AG10803 (cell line): ENCODE data around the gene ARRDC3.

ENCODE experiments used
- DNase-seq: peaks from one replicate; pipeline ENCODE4 v3.0.0; 2010; ENCODE audit warnings: low read depth
- H3K4me3 ChIP-seq: 2 replicates; pipeline ENCODE4 v1.5.1; 2011; ENCODE audit warnings: mild to moderate bottlenecking, low read length, control low read depth
- TF ChIP-seq, protein P1 (sequence below): conservative IDR thresholded peaks from 2 replicates; pipeline ENCODE4 v1.5.1; 2011; ENCODE audit warnings: mild to moderate bottlenecking, low read length, control low read depth, inconsistent platforms

Gene ARRDC3

DNA sequence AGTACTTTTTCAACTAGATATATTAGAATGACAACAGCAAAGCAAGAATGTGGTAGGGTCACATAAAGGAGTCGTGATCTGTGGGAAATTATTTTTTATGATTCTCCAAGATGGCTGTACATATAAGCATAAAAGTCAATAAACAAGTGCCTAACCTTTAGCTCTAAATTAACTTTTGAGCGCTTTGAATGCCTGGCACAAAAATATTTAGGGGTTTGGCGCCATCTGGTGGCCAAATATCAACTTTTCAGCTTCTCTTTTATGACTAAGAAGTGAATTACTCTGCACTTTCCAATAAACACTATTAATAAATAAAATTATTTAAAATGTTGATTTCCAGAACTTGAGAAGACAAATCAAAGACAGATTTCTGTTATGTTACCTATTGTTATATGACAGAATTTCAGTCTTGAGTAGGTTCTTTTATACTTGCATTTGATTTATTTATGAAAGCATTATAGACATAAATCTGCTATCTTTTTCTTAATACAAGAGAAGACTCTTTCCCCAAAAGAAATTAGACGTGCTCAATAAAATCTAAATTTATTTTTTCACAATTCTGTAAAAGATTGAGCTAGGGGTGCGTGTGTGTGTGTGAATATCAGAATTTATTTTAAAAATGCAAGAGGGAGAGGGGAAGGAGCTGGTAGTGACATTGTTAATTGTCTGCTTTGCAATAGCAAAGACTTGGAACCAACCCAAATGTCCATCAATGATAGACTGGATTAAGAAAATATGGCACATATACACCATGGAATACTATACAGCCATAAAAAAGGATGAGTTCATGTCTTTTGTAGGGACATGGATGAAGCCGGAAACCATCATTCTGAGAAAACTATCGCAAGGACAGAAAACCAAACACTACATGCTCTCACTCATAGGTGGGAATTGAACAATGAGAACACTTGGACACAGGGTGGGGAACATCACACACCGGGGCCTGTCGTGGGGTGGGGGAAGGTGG lies 36.7 kb upstream of the ARRDC3 start:
- peak; percentile 61 for DNase-seq
- no peak overlapping the region for H3K4me3 ChIP-seq
- TF ChIP-seq, protein P1, sequence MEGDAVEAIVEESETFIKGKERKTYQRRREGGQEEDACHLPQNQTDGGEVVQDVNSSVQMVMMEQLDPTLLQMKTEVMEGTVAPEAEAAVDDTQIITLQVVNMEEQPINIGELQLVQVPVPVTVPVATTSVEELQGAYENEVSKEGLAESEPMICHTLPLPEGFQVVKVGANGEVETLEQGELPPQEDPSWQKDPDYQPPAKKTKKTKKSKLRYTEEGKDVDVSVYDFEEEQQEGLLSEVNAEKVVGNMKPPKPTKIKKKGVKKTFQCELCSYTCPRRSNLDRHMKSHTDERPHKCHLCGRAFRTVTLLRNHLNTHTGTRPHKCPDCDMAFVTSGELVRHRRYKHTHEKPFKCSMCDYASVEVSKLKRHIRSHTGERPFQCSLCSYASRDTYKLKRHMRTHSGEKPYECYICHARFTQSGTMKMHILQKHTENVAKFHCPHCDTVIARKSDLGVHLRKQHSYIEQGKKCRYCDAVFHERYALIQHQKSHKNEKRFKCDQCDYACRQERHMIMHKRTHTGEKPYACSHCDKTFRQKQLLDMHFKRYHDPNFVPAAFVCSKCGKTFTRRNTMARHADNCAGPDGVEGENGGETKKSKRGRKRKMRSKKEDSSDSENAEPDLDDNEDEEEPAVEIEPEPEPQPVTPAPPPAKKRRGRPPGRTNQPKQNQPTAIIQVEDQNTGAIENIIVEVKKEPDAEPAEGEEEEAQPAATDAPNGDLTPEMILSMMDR, result peak; percentile 60

DNA sequence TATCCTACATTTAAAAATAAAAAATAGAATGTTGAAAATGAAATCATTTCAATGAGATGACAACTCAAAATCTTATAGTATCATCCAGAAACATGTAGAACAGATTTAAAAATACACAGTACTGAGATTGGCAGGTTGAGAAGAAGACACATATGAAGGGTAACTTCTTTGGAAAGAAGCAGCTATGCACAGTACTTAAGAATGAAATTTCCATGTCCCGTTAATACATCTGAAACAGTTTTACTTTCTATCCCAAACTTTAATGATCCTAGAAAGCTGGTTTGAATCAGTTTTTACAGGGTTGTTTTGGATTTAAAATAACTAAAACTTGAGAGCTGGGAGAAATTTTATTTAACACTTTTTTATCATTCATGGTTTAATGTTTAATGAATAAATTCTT lies 36.0 kb upstream of the ARRDC3 start:
- TF ChIP-seq, protein P1, result no peak
- no peak overlapping the region for H3K4me3 ChIP-seq
- no peak for DNase-seq

DNA sequence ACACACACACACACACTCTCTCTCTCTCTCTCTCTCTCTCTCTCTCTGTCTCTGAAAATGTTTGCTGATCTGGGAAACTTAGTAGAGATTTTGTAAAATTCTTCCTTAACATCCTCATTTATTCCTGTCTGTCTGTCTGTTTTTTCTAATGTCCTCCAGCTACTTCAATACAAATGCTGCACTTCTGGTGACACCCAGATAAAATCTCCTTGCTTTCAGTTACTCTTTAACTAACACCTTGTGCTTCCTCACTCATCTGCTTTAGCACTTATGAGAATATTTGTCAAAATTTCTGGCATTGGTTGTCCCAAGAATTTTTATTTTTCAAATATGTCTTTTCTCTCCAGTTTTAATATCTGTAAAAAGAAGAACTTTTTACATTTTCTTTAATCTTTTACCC lies 35.0 kb upstream of the ARRDC3 start:
- no peak for DNase-seq
- TF ChIP-seq, protein P1, result no peak
- H3K4me3 ChIP-seq, result no peak overlapping the region

DNA sequence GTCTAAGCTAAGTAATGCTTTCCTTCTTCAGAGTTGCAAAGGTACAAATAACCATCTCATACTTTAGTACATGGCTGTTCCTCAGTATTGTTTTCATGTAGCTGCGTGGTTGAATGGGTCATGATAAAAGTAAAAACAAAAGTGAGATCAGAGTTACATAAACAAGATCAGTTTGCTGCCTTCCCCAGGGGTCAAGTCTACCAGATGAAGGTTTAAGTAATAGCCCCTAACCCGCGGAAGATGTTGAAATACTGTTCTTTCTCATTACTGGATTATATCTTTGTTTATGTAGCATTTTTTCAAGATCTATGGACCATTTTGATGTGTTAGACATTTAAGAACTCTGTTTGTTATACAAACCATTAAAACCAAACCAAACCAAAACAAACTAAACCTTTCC lies 34.1 kb upstream of the ARRDC3 start:
- no peak for DNase-seq
- no peak overlapping the region for H3K4me3 ChIP-seq
- TF ChIP-seq, protein P1, result no peak

DNA sequence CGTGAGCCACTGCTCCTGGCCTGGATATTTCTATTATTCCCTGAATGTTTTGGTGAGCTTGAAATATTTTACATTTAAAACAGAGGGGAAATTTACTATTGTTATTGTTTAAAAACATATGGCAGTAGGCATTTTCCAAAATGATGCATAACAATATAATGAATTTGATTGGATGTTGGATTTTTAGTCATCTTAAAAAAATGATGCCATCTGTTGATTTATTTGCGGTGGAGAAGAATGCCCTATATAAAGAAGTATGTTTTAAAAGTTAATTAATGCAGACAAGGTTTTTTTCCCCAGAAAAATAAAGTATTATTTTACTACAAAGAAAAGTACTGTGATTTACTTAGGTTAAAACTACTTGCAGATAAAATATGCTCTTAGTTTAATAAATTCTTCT lies 33.4 kb upstream of the ARRDC3 start:
- peak; percentile 48 for DNase-seq
- no peak overlapping the region for H3K4me3 ChIP-seq
- TF ChIP-seq, protein P1, result no peak

DNA sequence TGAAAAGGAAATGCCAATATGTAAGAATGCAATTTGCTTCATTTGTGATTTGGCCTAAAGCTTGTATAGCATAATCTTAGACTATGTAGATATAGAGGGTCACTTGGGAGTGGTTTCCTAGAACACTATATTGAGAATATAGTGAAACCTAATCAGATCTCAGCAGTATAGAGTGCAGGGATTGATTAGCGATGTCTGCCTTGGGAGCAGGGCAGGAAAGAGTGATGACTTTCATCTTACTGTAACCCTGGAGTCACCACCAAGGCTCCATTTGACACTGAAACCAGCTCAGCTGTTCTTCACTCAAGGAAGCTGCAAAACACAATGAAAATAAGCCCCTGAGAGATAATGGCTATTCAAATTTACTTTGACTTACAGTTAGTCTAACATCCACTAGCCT lies 26.2 kb upstream of the ARRDC3 start:
- TF ChIP-seq, protein P1, result no peak
- DNase-seq, result no peak
- H3K4me3 ChIP-seq, result no peak overlapping the region

DNA sequence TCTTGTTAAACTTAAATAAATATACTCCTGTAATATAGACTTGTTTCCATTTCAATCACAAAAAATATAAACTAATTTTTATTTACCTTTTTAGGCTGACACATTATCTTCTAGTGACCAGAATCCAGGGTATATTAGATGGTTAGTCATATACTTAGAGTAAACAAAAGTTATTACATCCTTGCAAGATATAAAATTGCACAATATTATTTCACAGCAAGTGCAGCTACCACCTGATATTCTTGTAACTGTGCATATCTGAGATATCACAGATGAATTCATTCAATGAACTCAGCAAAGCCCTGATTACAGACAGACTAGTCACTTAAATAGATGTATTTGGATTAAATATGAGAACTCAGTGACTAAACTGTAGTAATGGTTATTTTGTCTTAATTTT lies 25.6 kb upstream of the ARRDC3 start:
- no peak for DNase-seq
- no peak overlapping the region for H3K4me3 ChIP-seq
- TF ChIP-seq, protein P1, result no peak
